GM13977 (cell line): ENCODE results near the gene PLVAP.

ENCODE experiments used
- DNase-seq: peaks from one replicate; pipeline ENCODE4 v3.0.0; 2012; ENCODE audit warnings: low spot score
- CTCF ChIP-seq: IDR thresholded peaks from 2 replicates; pipeline ENCODE4 v1.5.1; 2012; ENCODE audit warnings: mild to moderate bottlenecking, control low read depth; ENCODE audit not compliant: insufficient read depth; ENCODE audit errors: extremely low read depth, missing control alignments
- in situ Hi-C: fragments of 300-500 bp; cut with MboI; formaldehyde crosslinking; loops from one replicate; pipeline ENCODE4 v1.12.0; 2022; ENCODE audit warnings: low sequenced_read_pairs, low pct_unique_long_range_greater_than_20kb, mixed read lengths, inconsistent platforms; ENCODE audit not compliant: unreplicated experiment

PLVAP gene

GRCh38 chr19:17327068-17327653 is 50.0 kb downstream of the PLVAP start:
- in situ Hi-C loops = no loop called here
- peak; percentile 32 for DNase-seq
- no peak for TF ChIP-seq CTCF

GRCh38 chr19:17326595-17326966 is 50.6 kb downstream of the PLVAP start:
- DNase-seq = no peak
- TF ChIP-seq CTCF = no peak

GRCh38 chr19:17325881-17326594 is 51.1 kb downstream of the PLVAP start:
- in situ Hi-C loops = no loop called here
- DNase-seq = no peak
- TF ChIP-seq CTCF = no peak

More at GRCh38 chr19:17326595-17326966, 50.6 kb downstream of the PLVAP start:
- in situ Hi-C loops = no loop called here

- no peak for TF ChIP-seq CTCF
- in situ Hi-C loops = no loop called here
- DNase-seq = no peak
These were observed 52.0 kb downstream of the PLVAP start for GRCh38 chr19:17325133-17325532.

GRCh38 chr19:17324357-17325114 is 52.6 kb downstream of the PLVAP start:
- DNase-seq = peak; percentile 41
- no peak for TF ChIP-seq CTCF
- in situ Hi-C loops = no loop called here

- peak; percentile 72 for DNase-seq
- peak; percentile 8 for TF ChIP-seq CTCF
- in situ Hi-C loops = no loop called here
These were observed 53.2 kb downstream of the PLVAP start for GRCh38 chr19:17323964-17324332.
